PC-3 (cell line): ENCODE data around the gene MS4A4A. TPM values are rescaled to one million over a fixed set of nuclear protein-coding genes. Genes with fewer than 3 reads are reported as not detected.

ENCODE experiments used
- ATAC-seq: fragments of 200-7000 bp; cut with Tn5 transposase; 2 replicates; pipeline ENCODE4 v1.9.1; 2020; ENCODE audit warnings: mild to moderate bottlenecking, moderate library complexity
- BruUV-seq: library from RNA; stranded (reverse); fragments of 400-500 nt; replicated peaks from 2 replicates; lab custom pipeline; 2021; lab: Mats Ljungman, UMichigan
- CTCF ChIA-PET: fragments of 300-600 bp; sonication (Branson Sonifier 250); formaldehyde crosslinking; loops from one replicate; lab custom pipeline; 2022; ENCODE audit warnings: antibody characterized with exemption; lab: Charles Lee
- POLR2A ChIA-PET: fragments of 300-600 bp; sonication (Branson Sonifier 250); formaldehyde crosslinking; loops from one replicate; lab custom pipeline; 2022; ENCODE audit warnings: antibody characterized with exemption; ENCODE audit not compliant: unreplicated experiment; lab: Charles Lee
- DNase-seq: peaks from one replicate; pipeline ENCODE4 v3.0.0-alpha.2; 2015
- H2AFZ ChIP-seq: fragments of 300-600 bp; sonication (generic); 2 replicates; pipeline ENCODE4 v1.6.0; 2016; ENCODE audit warnings: antibody characterized with exemption, low read length
- H3F3A ChIP-seq: fragments of 300-600 bp; sonication (generic); one replicate; pipeline ENCODE4 v1.6.0; 2017; ENCODE audit warnings: antibody characterized with exemption, low read length, control low read depth, mild to moderate bottlenecking; ENCODE audit not compliant: unreplicated experiment
- H3K27ac ChIP-seq: fragments of 300-600 bp; sonication (generic); 2 replicates; pipeline ENCODE4 v1.5.1; 2016; ENCODE audit warnings: mild to moderate bottlenecking, low read length
- H3K27me3 ChIP-seq: fragments of 300-600 bp; sonication (generic); 2 replicates; pipeline ENCODE4 v1.6.1; 2016; ENCODE audit warnings: low read length, mixed read lengths
- H3K36me3 ChIP-seq: fragments of 300-600 bp; sonication (generic); 2 replicates; pipeline ENCODE4 v1.6.1; 2016; ENCODE audit warnings: low read depth, mixed run types, low read length, mixed read lengths
- H3K4me1 ChIP-seq: fragments of 300-600 bp; sonication (generic); 2 replicates; pipeline ENCODE4 v1.5.1; 2016; ENCODE audit warnings: low read length; ENCODE audit not compliant: insufficient read depth
- H3K4me2 ChIP-seq: fragments of 300-600 bp; sonication (generic); 2 replicates; pipeline ENCODE4 v1.6.0; 2016; ENCODE audit warnings: low read length
- H3K4me3 ChIP-seq: fragments of 300-600 bp; sonication (generic); 2 replicates; pipeline ENCODE4 v1.5.1; 2016; ENCODE audit warnings: mild to moderate bottlenecking, low read length, mixed read lengths
- H3K79me2 ChIP-seq: fragments of 300-600 bp; sonication (generic); 2 replicates; pipeline ENCODE4 v1.6.1; 2017; ENCODE audit warnings: low read length, mixed read lengths
- H3K9ac ChIP-seq: fragments of 300-600 bp; sonication (generic); 2 replicates; pipeline ENCODE4 v1.6.0; 2016; ENCODE audit warnings: mild to moderate bottlenecking, low read length
- H3K9me2 ChIP-seq: fragments of 300-600 bp; sonication (generic); replicated peaks from 2 replicates; pipeline ENCODE4 v1.6.1; 2016; ENCODE audit warnings: mixed run types, low read length, mixed read lengths
- H3K9me3 ChIP-seq: fragments of 300-600 bp; sonication (generic); 2 replicates; pipeline ENCODE4 v1.6.1; 2016; ENCODE audit warnings: low read length, mixed read lengths
- H4K20me1 ChIP-seq: fragments of 300-600 bp; sonication (generic); 2 replicates; pipeline ENCODE4 v1.6.1; 2016; ENCODE audit warnings: low read length, mixed read lengths
- CTCF ChIP-seq: fragments of 300-600 bp; sonication (generic); conservative IDR thresholded peaks from 2 replicates; pipeline ENCODE4 v1.5.1; 2017; ENCODE audit warnings: antibody characterized with exemption, low read depth, mild to moderate bottlenecking, low read length
- EZH2 ChIP-seq: fragments of 300-600 bp; sonication (generic); IDR thresholded peaks from one replicate; pipeline ENCODE4 v1.6.1; 2017; ENCODE audit warnings: antibody characterized with exemption, mild to moderate bottlenecking, low read length; ENCODE audit not compliant: unreplicated experiment
- EZH2phosphoT487 ChIP-seq: fragments of 300-600 bp; sonication (generic); IDR thresholded peaks from 2 replicates; pipeline ENCODE4 v1.6.1; 2018; ENCODE audit warnings: mild to moderate bottlenecking, antibody characterized with exemption, low read length, borderline replicate concordance
- intact Hi-C: fragments of 100-400 bp; cut with micrococcal nuclease; formaldehyde crosslinking; loops from 2 replicates; pipeline ENCODE4 v1.9.0; 2023
- total RNA-seq: library from RNA; depleted of rRNA; stranded (reverse); fragments of >200 nt; gene quantifications from 2 replicates; pipeline ENCODE4 v1.2.3, GENCODE V29; 2014

The MS4A4A gene
- total RNA-seq, 1 experiment from 2014 or later, result not detected

DNA sequence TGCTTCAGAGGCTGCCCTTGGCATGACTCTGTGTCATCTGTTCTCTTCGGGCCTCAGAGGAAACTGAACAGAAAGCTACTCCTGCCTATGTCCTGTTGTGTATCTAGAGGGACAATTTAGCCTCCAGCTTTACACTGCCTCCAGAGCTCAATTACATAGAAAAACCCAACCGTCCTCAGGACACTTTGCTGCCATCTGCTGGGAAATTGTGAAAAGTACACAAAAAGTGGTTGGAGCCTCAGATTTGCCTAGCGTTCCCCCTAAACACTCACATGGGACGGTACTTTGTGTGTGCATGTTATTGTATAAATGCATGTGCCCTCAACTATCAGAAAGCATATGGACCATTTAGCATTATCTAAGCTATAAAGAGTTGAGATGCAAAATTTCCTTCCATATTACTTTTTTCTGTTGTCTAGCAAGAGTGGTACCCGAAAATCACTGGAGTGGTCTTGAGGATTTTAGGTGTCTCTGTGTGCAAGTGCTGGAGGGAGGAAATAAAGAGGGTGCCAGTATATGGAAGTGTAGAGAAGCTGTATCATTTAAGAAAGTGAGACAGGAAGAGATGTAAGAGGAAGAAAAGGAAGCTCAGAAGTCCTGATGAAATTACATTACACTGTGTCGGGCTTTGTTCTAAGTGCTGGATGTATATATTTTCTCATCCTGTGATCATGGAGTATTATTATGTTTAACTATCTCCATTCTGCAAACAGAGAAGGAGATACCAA, 28.8 kb upstream of the MS4A4A start:
- intact Hi-C loops, result no loop called here
- H4K20me1 ChIP-seq, result no peaks in the 10 kb centered on the region
- H3K4me3 ChIP-seq, result no peak overlapping the region
- H3K36me3 ChIP-seq, result no peaks in the 10 kb centered on the region
- no peaks in the 10 kb centered on the region for H3K4me1 ChIP-seq
- no peak overlapping the region for H3K4me2 ChIP-seq
- ATAC-seq (no peak), DNase-seq (peak; percentile 66)
- no peak overlapping the region for H3K27ac ChIP-seq
- peaks cover 4% of the 10 kb centered on the region; the same call in 1 of the 2 replicates for H3K9me3 ChIP-seq
- no peaks in the 10 kb centered on the region for H3K79me2 ChIP-seq
- H3F3A ChIP-seq, result no peaks in the 10 kb centered on the region
- no peaks in the 10 kb centered on the region for H3K9me2 ChIP-seq
- CTCF ChIA-PET, result interaction anchor here (0.6 to 1.0 kb wide), 3 partner anchors 13 to 110 kb away, joined by 3 read pairs; no protein-coding TSS in a partner anchor
- POLR2A ChIA-PET, result no interaction called here
- H3K9ac ChIP-seq, result no peak overlapping the region
- no peak overlapping the region for H2AFZ ChIP-seq
- no peaks in the 10 kb centered on the region for H3K27me3 ChIP-seq
- TF ChIP-seq CTCF, result peak; percentile 68
- TF ChIP-seq EZH2, result no peak
- no TSS peak for BruUV-seq

GRCh38 chr11:60252213-60253108, 28.0 kb upstream of the MS4A4A start:
- no peaks in the 10 kb centered on the region for H4K20me1 ChIP-seq
- no peak overlapping the region for H3K9ac ChIP-seq
- no peaks in the 10 kb centered on the region for H3K9me2 ChIP-seq
- no TSS peak for BruUV-seq
- H3K36me3 ChIP-seq, result no peaks in the 10 kb centered on the region
- no peaks in the 10 kb centered on the region for H3K27me3 ChIP-seq
- H3F3A ChIP-seq, result no peaks in the 10 kb centered on the region
- ATAC-seq (no peak), DNase-seq (no peak)
- H3K9me3 ChIP-seq, result peaks cover 4% of the 10 kb centered on the region; the same call in 1 of the 2 replicates
- no peak overlapping the region for H2AFZ ChIP-seq
- intact Hi-C loops, result no loop called here
- no peak overlapping the region for H3K27ac ChIP-seq
- POLR2A ChIA-PET, result no interaction called here
- no peak overlapping the region for H3K4me3 ChIP-seq
- no peaks in the 10 kb centered on the region for H3K4me1 ChIP-seq
- no peaks in the 10 kb centered on the region for H3K79me2 ChIP-seq
- CTCF ChIA-PET, result no interaction called here
- no peak overlapping the region for H3K4me2 ChIP-seq
- TF ChIP-seq EZH2, result no peak
- TF ChIP-seq CTCF, result no peak
- TF ChIP-seq EZH2phosphoT487, result no peak
